ENCODE results near the gene ANKRD44.
"Not testable (repeated sequence)": the region's sequence is repeated elsewhere in the genome, so short reads cannot be mapped to it uniquely, and the experiment has no call there.

ANKRD44 gene

GRCh38 chr2:197071213-197071612 is 239.4 kb downstream of the ANKRD44 start:
- DNase-seq = no peak

GRCh38 chr2:197069958-197070357 is 240.6 kb downstream of the ANKRD44 start:
- DNase-seq = no peak

- DNase-seq = not testable (repeated sequence)
These were observed 248.0 kb downstream of the ANKRD44 start for GRCh38 chr2:197062574-197062973.

- no peak for DNase-seq
These were observed 251.1 kb downstream of the ANKRD44 start for GRCh38 chr2:197059477-197059876.

GRCh38 chr2:197058777-197059300 is 251.7 kb downstream of the ANKRD44 start:
- DNase-seq = no peak

GRCh38 chr2:197057959-197058358 is 252.6 kb downstream of the ANKRD44 start:
- DNase-seq = no peak

- no peak for DNase-seq
These were observed 255.5 kb downstream of the ANKRD44 start for GRCh38 chr2:197055045-197055444.

GRCh38 chr2:197054437-197054836 is 256.1 kb downstream of the ANKRD44 start:
- no peak for DNase-seq

- no peak for DNase-seq
These were observed 258.2 kb downstream of the ANKRD44 start for GRCh38 chr2:197052356-197052755.

GRCh38 chr2:197045115-197045514 is 265.5 kb downstream of the ANKRD44 start:
- no peak for DNase-seq

- DNase-seq = no peak
These were observed 267.8 kb downstream of the ANKRD44 start for GRCh38 chr2:197042739-197043196.

- DNase-seq = no peak
These were observed 272.6 kb downstream of the ANKRD44 start for GRCh38 chr2:197037863-197038398.

GRCh38 chr2:197035002-197035401 is 275.6 kb downstream of the ANKRD44 start:
- no peak for DNase-seq

GRCh38 chr2:197034292-197034691 is 276.3 kb downstream of the ANKRD44 start:
- no peak for DNase-seq

- DNase-seq = no peak
These were observed 277.4 kb downstream of the ANKRD44 start for GRCh38 chr2:197033222-197033621.

GRCh38 chr2:197031803-197032202 is 278.8 kb downstream of the ANKRD44 start:
- no peak for DNase-seq

GRCh38 chr2:197030090-197030489 is 280.5 kb downstream of the ANKRD44 start:
- DNase-seq = no peak

GRCh38 chr2:197028633-197029032 is 281.9 kb downstream of the ANKRD44 start:
- DNase-seq = no peak

GRCh38 chr2:197028230-197028629 is 282.4 kb downstream of the ANKRD44 start:
- DNase-seq = no peak

GRCh38 chr2:197024206-197024605 is 286.4 kb downstream of the ANKRD44 start:
- no peak for DNase-seq

GRCh38 chr2:197020921-197021320 is 289.7 kb downstream of the ANKRD44 start:
- DNase-seq = not testable (repeated sequence)

GRCh38 chr2:197013098-197013497 is 297.5 kb downstream of the ANKRD44 start:
- no peak for DNase-seq

GRCh38 chr2:197011801-197012641 is 298.6 kb downstream of the ANKRD44 start:
- DNase-seq = peak; percentile 11 to 63

GRCh38 chr2:197011021-197011417 is 299.6 kb downstream of the ANKRD44 start:
- DNase-seq = no peak

Measured in NCI-H526 (cell line).